DOHH2 (cell line): Measurements from ENCODE around the gene UNC13B.

Experiments
- H3F3A ChIP-seq: fragments of 200-600 bp; sonication (generic), shearing (Covaris generic); 2 replicates; pipeline ENCODE4 v1.6.0; 2016; ENCODE audit warnings: antibody characterized with exemption, mild to moderate bottlenecking; ENCODE audit not compliant: control insufficient read depth, insufficient read depth
- H3K27ac ChIP-seq: fragments of 200-600 bp; sonication (generic); 2 replicates; pipeline ENCODE4 v1.5.1; 2014; ENCODE audit warnings: low read depth, mild to moderate bottlenecking, low read length, moderate library complexity
- H3K27me3 ChIP-seq: fragments of 200-600 bp; sonication (generic); 2 replicates; pipeline ENCODE4 v1.6.1; 2014; ENCODE audit warnings: mild to moderate bottlenecking, low read length, mixed read lengths; ENCODE audit not compliant: control insufficient read depth
- H3K36me3 ChIP-seq: fragments of 200-600 bp; sonication (generic); 2 replicates; pipeline ENCODE4 v1.6.1; 2014; ENCODE audit warnings: mild to moderate bottlenecking, low read length, moderate library complexity, mixed read lengths; ENCODE audit not compliant: control insufficient read depth
- H3K4me1 ChIP-seq: fragments of 200-600 bp; sonication (generic); 2 replicates; pipeline ENCODE4 v1.6.1; 2014; ENCODE audit warnings: mild to moderate bottlenecking, low read length, mixed read lengths; ENCODE audit not compliant: control insufficient read depth
- H3K4me2 ChIP-seq: fragments of 200-600 bp; sonication (generic); 2 replicates; pipeline ENCODE4 v1.6.0; 2014; ENCODE audit warnings: mild to moderate bottlenecking, low read length, moderate library complexity
- H3K4me3 ChIP-seq: fragments of 200-600 bp; sonication (generic); 2 replicates; pipeline ENCODE4 v1.5.1; 2014; ENCODE audit warnings: mild to moderate bottlenecking, low read length, mixed read lengths
- H3K79me2 ChIP-seq: fragments of 200-600 bp; sonication (generic); 2 replicates; pipeline ENCODE4 v1.6.1; 2014; ENCODE audit warnings: mild to moderate bottlenecking, low read length, mixed read lengths; ENCODE audit not compliant: control insufficient read depth
- H3K9me2 ChIP-seq: fragments of 200-600 bp; sonication (generic); replicated peaks from 2 replicates; pipeline ENCODE4 v1.6.1; 2014; ENCODE audit warnings: mild to moderate bottlenecking, low read length, mixed read lengths; ENCODE audit not compliant: control insufficient read depth
- H3K9me3 ChIP-seq: fragments of 200-600 bp; sonication (generic); 2 replicates; pipeline ENCODE4 v1.6.1; 2014; ENCODE audit warnings: antibody characterized with exemption, low read length, mixed read lengths; ENCODE audit not compliant: control insufficient read depth, insufficient read depth
- H4K20me1 ChIP-seq: fragments of 200-600 bp; sonication (generic); 2 replicates; pipeline ENCODE4 v1.6.0; 2014; ENCODE audit warnings: low read depth, mild to moderate bottlenecking, antibody characterized with exemption, low read length, moderate library complexity; ENCODE audit not compliant: control insufficient read depth, insufficient read depth
- CTCF ChIP-seq: fragments of 200-600 bp; sonication (generic); IDR thresholded peaks from one replicate; pipeline ENCODE4 v1.5.1; 2014; ENCODE audit warnings: antibody characterized with exemption, mild to moderate bottlenecking, low read depth, low read length; ENCODE audit not compliant: poor library complexity, severe bottlenecking
- EZH2phosphoT487 ChIP-seq: fragments of 200-600 bp; sonication (generic); IDR thresholded peaks from 2 replicates; pipeline ENCODE4 v1.6.1; 2017; ENCODE audit warnings: borderline replicate concordance, mild to moderate bottlenecking, antibody characterized with exemption, low read length, moderate library complexity, mixed read lengths

The UNC13B gene

GRCh38 chr9:35186524-35186923 lies 24.7 kb downstream of the UNC13B start:
- Histone ChIP-seq H3F3A (no peaks in the 10 kb centered on the region), H4K20me1 (no peaks in the 10 kb centered on the region), H3K27ac (no peak overlapping the region), H3K79me2 (no peaks in the 10 kb centered on the region), H3K4me1 (no peaks in the 10 kb centered on the region), H3K9me3 (peaks cover 3% of the 10 kb centered on the region; the same call in 1 of the 2 replicates), H3K4me2 (no peak overlapping the region), H3K4me3 (no peak overlapping the region), H3K9me2 (no peaks in the 10 kb centered on the region), H3K27me3 (no peaks in the 10 kb centered on the region), H3K36me3 (no peaks in the 10 kb centered on the region)
- TF ChIP-seq EZH2phosphoT487 (no peak), CTCF (no peak)

DNA sequence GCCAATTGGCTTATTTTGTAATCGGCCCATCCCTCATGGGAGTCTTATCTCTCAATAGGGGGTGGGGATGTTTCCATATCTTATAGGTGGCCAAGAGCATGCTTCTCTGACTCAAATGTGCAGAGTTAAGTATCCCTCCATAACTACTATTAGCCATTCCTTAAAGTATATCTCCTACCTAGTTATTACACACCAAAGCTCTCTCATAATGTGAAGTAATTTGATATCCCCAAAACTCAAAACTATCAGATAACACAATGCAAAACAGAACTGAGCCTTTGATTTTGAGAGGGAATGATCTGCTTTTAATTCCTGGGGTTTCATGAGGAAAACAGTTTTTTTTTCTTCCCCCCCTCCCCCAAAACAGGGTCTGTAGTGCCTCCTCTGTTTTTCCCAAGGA lies 28.4 kb downstream of the UNC13B start:
- H3F3A ChIP-seq = no peaks in the 10 kb centered on the region
- H3K36me3 ChIP-seq = no peaks in the 10 kb centered on the region

GRCh38 chr9:35191105-35191504 lies 29.3 kb downstream of the UNC13B start:
- no peak overlapping the region for H3K4me3 ChIP-seq
- H3K27ac ChIP-seq = no peak overlapping the region
- H3K36me3 ChIP-seq = no peaks in the 10 kb centered on the region
- TF ChIP-seq EZH2phosphoT487 (no peak), CTCF (no peak)
- no peaks in the 10 kb centered on the region for H3F3A ChIP-seq
- no peaks in the 10 kb centered on the region for H3K4me1 ChIP-seq
- no peaks in the 10 kb centered on the region for H3K9me2 ChIP-seq
- H3K27me3 ChIP-seq = no peaks in the 10 kb centered on the region
- H4K20me1 ChIP-seq = no peaks in the 10 kb centered on the region
- peaks cover 17% of the 10 kb centered on the region for H3K9me3 ChIP-seq
- H3K79me2 ChIP-seq = no peaks in the 10 kb centered on the region
- H3K4me2 ChIP-seq = no peak overlapping the region

More for the DNA sequence above, 28.4 kb downstream of the UNC13B start:
- TF ChIP-seq EZH2phosphoT487 (no peak), CTCF (no peak)
- H3K79me2 ChIP-seq = no peaks in the 10 kb centered on the region
- H3K4me2 ChIP-seq = no peak overlapping the region
- H4K20me1 ChIP-seq = no peaks in the 10 kb centered on the region
- H3K9me2 ChIP-seq = no peaks in the 10 kb centered on the region
- H3K4me1 ChIP-seq = no peaks in the 10 kb centered on the region
- H3K27me3 ChIP-seq = no peaks in the 10 kb centered on the region
- no peak overlapping the region for H3K4me3 ChIP-seq
- H3K9me3 ChIP-seq = peaks cover 18% of the 10 kb centered on the region
- no peak overlapping the region for H3K27ac ChIP-seq

DNA sequence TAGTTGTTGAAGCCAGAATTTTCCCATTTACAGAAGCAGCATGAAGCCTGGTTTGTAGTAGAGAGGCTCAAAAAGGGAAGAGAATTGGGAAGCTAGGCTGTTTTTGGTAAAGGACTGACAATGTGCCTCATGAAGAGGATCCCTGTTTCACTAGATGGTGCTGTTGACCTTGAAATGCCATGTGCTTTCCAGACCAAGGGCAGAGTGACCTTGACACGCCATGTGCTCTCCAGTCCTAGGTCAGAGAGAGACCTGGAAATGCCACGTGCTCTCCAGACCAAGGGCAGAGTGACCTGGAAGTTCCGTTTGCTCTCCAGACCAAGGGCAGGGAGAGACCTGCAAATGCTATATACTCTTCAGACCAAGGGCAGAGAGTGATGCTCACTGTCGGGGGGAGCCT lies 32.0 kb downstream of the UNC13B start:
- H3F3A ChIP-seq = no peaks in the 10 kb centered on the region
- H3K27ac ChIP-seq = no peak overlapping the region
- H3K4me1 ChIP-seq = no peaks in the 10 kb centered on the region
- H3K27me3 ChIP-seq = no peaks in the 10 kb centered on the region
- peaks cover 17% of the 10 kb centered on the region for H3K9me3 ChIP-seq
- TF ChIP-seq EZH2phosphoT487 (no peak), CTCF (no peak)
- H3K36me3 ChIP-seq = no peaks in the 10 kb centered on the region
- H3K9me2 ChIP-seq = no peaks in the 10 kb centered on the region
- H3K4me2 ChIP-seq = no peak overlapping the region
- H4K20me1 ChIP-seq = no peaks in the 10 kb centered on the region
- H3K79me2 ChIP-seq = no peaks in the 10 kb centered on the region
- H3K4me3 ChIP-seq = no peak overlapping the region
